NCI-H2029 treated with DMSO at 0.1 percent for 48 hours (cell line): ENCODE results near the gene CRMP1.
"Not testable (repeated sequence)": the region's sequence is repeated elsewhere in the genome, so short reads cannot be mapped to it uniquely, and the experiment has no call there.

ENCODE experiments used
- DNase-seq: peaks from one replicate; lab custom pipeline; 2025; lab: John Stamatoyannopoulos, UW

The CRMP1 gene

GRCh38 chr4:5822619-5823018 lies 70.3 kb downstream of the CRMP1 start:
- no peak for DNase-seq

- no peak for DNase-seq
Observed at GRCh38 chr4:5821665-5822358, 71.1 kb downstream of the CRMP1 start.

- no peak for DNase-seq
Observed at GRCh38 chr4:5816851-5817375, 76.0 kb downstream of the CRMP1 start.

- DNase-seq = no peak
Observed at GRCh38 chr4:5816101-5816500, 76.8 kb downstream of the CRMP1 start.

GRCh38 chr4:5815641-5816040 lies 77.2 kb downstream of the CRMP1 start:
- DNase-seq = no peak

- no peak for DNase-seq
Observed at GRCh38 chr4:5814421-5814820, 78.5 kb downstream of the CRMP1 start.

GRCh38 chr4:5813882-5814255 lies 79.0 kb downstream of the CRMP1 start:
- DNase-seq = no peak

GRCh38 chr4:5812506-5813229 lies 80.2 kb downstream of the CRMP1 start:
- DNase-seq = peak; percentile 71

GRCh38 chr4:5812057-5812456 lies 80.8 kb downstream of the CRMP1 start:
- DNase-seq = not testable (repeated sequence)

- DNase-seq = no peak
Observed at GRCh38 chr4:5810770-5811430, 82.0 kb downstream of the CRMP1 start.

- no peak for DNase-seq
Observed at GRCh38 chr4:5810151-5810550, 82.7 kb downstream of the CRMP1 start.

- DNase-seq = no peak
Observed at GRCh38 chr4:5809216-5809776, 83.6 kb downstream of the CRMP1 start.

- DNase-seq = peak; percentile 35
Observed at GRCh38 chr4:5808081-5808741, 84.7 kb downstream of the CRMP1 start.

- DNase-seq = no peak
Observed at GRCh38 chr4:5805270-5805669, 87.6 kb downstream of the CRMP1 start.

- DNase-seq = no peak
Observed at GRCh38 chr4:5804656-5805055, 88.2 kb downstream of the CRMP1 start.

GRCh38 chr4:5802565-5802964 lies 90.3 kb downstream of the CRMP1 start:
- DNase-seq = no peak

GRCh38 chr4:5801696-5802095 lies 91.2 kb downstream of the CRMP1 start:
- no peak for DNase-seq

GRCh38 chr4:5800496-5800895 lies 92.4 kb downstream of the CRMP1 start:
- DNase-seq = no peak

GRCh38 chr4:5799406-5799805 lies 93.5 kb downstream of the CRMP1 start:
- DNase-seq = no peak

GRCh38 chr4:5798946-5799345 lies 93.9 kb downstream of the CRMP1 start:
- DNase-seq = no peak

GRCh38 chr4:5798462-5798861 lies 94.4 kb downstream of the CRMP1 start:
- DNase-seq = no peak

GRCh38 chr4:5797866-5798265 lies 95.0 kb downstream of the CRMP1 start:
- DNase-seq = no peak
